ENCODE measurements around the gene ZFAND6.

Gene ZFAND6

DNA sequence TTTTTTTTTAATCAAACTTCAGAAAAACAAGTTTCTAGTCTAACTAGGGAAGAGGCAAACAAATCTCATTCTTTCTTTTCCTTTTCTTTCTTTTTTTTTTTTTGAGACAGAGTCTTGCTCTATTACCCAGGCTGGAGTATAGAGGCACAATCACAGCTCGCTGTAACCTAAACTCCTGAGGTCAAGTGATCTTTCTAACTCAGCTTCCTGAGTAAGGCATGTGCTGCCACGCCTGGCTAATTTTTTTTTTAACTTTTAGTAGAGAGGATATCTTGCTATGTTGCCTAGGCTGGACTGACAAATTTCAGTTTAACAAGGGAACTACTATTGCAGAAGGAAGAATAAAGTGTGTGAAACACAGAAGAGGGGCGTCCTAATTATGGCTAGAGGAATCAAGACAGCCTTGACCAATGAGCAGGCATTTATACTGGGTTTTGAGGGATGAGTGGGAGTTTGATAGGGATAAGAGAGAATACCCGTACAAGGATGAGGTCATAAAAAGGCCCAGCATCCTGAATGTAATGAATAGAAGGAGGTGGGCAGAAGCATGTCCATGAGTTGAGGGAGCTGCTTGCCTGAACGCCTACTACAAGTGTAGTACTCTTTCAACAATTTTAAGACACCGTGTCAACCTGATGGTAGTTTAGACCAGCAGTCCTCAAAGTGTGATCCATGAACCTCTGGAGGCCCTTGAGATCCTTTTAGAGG is 6.7 kb upstream of the ZFAND6 start:
- DNase-seq (ENCODE audit: low spot score) = no peak

DNA sequence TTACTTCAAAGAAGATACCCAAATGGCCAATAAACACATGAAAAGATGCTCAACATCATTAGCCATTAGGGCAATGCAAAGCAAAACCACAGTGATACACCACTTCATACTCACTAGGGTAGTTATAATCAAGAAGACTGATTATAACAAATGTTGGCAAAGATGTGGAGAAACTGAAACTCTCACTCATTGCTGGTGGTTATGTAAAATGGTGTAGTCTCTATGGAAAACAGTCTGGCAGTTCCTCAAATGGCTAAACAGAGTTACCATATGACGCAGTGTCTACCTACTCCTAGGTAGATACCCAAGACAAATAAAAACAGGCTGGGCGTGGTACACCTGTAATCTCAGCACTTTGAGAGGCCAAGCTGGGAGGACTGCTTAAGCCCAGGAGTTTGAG is 3.5 kb upstream of the ZFAND6 start:
- DNase-seq (ENCODE audit: low spot score) = no peak

DNA sequence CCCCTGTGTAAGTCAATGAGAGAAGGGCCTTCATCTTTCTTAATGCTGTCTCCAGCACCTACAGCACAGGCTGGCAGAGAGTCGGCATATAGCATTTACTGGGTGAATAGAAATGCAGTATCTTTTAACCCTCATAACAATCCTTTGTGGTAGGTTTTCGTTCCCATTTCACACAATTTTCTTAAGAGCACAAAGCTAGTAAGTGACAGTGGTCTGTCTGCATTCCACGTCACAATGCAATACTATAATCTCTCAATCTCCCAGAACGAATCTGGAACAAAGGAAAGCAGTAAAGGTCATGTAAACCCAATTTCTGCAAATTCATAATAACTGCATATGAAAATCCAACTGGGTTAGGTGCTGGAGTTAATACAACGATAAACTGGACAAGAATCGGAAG is 1.4 kb upstream of the ZFAND6 start:
- no peak for DNase-seq (ENCODE audit: low spot score)

DNA sequence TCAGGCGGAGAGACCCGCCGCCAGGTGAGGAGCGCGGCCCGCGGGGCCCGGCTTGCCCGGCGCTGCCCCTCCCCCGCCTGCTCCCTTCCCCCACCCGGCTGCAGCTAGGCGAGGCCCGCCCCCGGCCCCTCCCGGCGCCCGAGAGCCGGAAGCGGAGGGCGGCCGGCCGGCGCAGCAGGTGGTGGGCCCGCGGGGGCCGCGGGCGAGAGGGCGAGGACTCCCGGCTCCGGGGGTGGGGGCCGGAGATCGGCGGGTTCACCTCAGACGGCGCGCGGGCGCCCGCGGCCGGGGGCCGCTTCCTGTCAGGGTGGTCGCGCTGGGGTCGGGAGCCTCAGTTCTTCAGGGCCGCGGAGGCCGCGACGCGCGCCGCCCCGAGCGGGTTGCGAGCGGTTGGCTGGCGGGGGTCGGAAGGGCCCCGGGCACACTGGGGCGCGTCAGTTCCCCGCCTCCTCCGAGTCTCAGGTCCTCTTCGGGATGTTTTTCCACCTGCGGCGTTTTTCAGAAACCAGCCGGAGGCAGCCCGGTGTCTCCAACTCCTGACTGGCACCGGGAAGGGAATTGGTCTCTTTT is 395 bp downstream of the ZFAND6 start:
- peak; percentile 69 for DNase-seq (ENCODE audit: low spot score)

DNA sequence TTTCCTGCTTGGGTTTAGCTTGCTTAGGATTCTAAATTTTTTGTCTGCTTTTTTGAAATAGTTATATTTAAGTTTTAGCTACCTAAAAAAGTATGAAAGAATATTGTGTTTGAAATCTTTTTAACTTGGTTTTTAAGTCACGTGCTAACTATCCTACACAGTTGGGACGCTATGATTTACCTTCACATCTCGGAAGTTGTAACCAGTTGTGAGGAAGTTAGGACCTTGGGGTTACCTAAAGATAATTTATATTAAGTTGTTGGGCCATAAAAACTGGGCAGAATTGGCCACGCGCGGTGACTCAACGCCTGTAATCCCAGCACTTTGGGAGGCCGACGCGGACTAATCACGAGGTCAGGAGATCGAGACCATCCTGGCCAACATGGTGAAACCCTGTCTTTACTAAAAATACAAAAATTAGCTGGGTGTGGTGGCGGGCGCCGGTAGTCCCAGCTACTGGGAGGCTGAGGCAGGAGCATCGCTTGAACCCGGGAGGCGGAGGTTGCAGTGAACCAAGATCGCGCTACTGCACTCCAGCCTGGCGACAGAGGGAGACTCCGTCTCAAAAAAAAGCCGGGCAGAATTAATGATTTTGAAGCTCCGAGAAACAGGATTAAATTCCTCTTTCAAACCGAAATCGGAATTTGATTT is 1.0 kb downstream of the ZFAND6 start:
- DNase-seq (ENCODE audit: low spot score) = peak; percentile 72

DNA sequence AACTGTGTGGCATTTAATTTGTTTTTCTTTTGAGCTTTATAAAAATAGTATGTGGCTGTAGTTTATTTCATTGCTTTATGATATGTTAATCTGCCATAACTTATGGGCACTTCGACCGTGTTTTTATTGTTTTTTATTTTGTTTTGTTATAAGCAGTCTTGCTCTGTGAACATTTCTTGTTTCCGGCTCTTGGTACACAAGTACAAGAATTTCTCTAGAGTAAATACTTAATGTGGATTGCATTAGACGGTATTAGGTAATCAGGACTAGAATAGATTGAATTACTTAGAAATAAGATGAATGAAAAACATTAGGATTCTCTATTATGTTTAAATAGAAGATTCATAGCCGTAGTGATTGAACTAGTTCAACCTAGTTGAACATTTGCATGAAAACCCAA is 2.1 kb downstream of the ZFAND6 start:
- DNase-seq (ENCODE audit: low spot score) = no peak

DNA sequence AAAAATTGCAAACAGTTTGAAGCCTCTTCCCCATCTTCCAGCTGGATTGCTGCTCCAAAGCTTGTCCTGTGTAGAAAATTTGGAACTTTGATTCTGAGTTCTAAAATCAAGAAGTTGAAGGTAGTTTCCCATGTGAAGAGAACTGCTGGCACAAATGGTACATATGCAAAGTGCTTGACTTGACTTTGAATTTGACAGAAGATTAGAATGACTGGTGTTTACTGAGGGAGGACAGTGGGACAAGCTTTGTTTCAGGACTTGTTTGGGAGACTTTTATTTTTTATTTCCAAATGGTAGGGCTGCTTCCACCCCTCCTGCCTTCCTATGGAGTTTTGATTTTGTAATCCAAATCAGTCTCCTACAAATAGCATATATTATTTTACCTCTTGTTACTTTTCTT is 7.4 kb downstream of the ZFAND6 start:
- no peak for DNase-seq (ENCODE audit: low spot score)

DNA sequence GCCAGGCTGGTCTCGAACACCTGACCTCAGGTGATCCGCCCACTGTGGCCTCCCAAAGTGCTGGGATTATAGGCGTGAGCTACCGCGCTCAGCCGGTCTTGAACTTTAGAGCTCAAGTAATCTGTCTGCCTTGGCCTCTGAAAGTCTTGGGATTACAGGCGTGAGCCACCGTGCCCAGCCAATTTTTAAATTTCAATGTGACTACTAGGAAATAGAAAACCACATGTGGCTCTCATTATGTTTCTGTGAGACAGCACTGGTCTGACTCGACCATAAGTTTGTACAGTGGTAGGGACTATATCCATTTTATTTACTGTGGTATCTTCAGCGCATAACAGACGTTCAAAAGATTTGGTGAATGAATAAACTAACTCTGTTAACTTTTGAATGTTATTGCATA is 9.1 kb downstream of the ZFAND6 start:
- DNase-seq (ENCODE audit: low spot score) = no peak

DNA sequence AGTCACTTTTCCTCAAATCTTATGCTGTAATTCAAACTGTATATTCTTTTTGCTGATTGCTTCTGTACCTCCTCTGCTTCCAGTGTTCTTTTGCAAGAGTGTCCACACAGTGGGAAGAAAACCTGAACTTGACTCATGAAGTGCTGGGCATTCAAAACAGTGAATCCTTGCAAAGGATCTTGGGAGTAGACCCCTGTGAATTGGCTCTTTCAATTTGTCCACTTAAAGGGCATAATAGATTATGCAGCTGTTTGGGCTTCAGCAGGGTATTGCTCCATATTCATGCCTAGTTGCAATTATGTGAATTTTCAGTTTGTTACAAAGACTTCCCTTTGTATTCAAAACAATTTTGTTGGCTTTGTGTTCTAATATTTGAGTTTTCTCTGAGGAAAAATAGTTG is 11.4 kb downstream of the ZFAND6 start:
- no peak for DNase-seq (ENCODE audit: low spot score)

DNA sequence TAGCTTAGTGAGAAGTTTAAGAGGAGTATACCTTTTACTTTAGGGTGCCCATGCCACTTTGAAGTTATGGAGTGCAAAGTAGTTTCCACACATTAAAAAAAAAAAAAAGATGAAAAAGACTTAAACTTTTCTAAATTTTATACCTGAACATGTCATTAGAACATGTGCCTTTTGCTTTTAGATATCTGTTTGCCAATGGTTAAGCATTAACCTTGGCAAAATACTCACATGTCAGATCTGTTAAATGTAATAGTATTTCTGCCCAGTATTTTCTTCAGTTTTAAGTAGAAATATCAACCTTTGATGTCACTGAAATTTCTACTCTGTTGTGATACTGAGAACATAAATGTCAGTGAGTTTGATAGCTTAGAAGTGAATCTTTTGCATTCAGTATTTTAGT is 12.2 kb downstream of the ZFAND6 start:
- DNase-seq (ENCODE audit: low spot score) = no peak

DNA sequence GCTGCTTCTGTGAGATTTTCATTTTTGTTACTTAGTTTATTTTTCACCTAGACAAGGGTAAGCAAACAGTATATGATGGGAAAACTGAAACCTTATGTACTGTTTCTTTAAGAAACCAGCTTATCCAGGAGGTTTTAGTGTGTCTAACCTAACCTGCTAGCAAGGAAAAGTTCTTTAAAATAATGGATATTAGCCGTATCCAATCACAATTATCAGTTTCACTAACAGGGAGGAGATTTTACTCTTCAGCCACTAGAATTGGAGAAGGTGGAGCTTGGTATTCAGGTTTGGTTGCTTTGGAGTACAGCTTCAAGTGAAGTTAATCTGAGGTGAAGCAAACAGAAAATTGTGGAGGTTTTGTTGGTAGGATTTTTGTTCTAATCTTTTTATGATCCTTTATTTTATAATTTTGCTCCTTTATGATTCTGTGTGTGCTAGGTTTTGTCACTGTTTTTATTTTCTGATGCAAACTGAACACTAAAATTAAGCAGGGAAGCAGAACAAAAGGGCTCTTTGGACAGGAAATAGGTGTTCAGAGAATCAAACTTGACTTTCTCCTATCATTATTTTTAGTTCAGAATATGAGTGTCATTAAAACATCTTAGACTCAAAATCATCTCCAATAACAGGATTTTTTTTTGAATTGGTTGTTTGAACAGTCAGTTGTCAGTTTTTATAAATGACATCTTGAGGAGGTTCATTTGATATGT is 13.0 kb downstream of the ZFAND6 start:
- peak; percentile 93 for DNase-seq (ENCODE audit: low spot score)

DNA sequence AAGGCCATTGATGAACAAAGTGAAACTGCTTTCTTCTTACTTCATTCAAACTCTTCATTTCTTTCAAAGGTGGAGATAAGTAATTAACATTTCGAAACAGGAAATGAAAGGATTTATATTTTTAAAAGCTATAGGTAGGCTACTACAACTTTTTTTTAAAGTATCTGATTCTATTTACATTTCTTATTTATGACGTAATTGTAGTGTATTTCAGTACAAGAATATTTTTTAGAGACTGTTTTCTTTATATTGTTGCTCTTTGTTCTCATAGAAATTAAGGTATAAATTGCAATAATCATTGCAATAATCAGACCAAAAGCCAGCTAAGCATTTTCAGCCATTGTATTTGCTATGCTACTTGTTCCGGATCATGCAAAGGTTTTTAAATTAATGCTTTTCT is 13.7 kb downstream of the ZFAND6 start:
- no peak for DNase-seq (ENCODE audit: low spot score)

DNA sequence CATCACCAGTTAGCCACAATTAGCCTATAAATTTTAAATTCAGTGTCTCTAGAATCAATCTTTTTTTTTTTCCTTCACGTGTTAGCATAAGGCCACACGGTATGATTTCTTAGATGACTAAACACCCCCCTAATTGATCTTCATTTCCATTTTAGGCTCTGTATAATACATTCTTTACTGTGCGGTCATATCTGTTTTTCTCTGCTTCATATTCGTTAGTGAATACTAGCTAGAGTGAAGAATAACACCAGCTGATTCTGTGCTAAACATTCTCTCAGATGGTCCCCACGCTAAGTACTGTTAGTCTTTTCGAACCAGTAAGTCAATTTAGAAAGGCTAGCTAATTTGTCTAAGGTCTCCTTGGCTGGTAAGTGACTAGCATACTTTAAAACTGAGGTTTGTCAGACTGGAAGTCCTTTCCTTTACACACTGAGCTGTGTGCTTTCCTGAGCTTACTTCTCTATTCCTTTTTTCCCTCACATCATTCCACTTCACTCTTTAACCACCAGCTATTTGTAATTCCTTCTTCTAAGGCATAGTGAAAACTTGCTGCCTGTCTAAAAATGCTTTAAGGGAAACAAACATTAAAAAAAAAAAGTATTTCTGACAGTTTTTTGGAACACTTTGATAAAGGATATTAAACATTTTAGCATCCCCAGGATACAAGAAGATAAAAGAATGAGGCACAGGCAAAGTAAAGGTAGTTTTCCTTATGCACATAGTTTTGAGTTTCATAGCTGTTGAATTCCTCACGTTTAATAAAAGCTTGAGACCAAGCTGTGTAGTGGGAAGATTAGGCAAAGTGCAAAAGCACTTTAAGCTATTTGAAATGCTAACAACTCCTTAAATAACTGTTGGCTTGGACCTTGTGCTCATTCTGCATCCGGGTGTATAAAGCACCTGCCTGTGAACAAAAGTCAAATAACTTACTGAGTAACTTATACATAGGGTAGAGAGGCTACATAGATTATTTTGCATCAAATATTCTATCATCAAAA is 17.1 kb downstream of the ZFAND6 start:
- DNase-seq (ENCODE audit: low spot score) = no peak

DNA sequence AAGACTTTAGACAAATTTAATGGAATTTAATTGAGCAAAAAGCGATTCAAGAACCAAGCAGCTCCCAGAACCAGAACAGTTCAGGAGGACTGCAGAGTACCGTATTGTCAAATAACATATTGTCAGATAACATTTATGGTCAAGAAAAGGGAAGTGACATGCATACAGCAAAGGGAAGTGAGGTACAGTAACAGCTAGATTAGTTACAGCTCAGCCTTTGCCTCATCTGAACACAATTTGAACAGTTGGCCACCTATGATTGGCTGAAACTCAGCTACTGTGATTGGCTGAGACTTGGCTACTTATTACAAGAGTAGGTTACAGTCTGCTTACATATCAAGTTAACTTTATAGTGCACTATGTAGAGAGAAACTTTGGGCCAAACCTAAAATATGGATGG is 21.9 kb downstream of the ZFAND6 start:
- no peak for DNase-seq (ENCODE audit: low spot score)

DNA sequence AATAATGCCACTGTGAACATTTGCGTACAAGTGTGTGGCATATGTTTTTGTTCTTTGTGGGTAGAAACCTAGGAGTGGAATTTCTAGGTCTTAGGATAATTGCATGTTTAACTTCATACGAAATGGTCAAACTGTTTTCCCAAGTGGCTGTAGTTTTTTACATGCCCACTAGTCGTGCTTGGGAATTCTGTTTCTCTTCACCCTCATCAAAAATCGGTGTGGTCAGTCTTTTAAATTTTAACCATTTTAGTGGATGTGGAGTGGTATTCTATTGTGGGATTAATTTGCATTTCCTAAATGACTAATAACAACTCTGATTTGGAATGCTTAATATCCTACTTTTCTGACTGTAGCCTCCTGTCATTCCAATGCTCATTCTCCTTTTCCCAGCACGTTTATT is 27.6 kb downstream of the ZFAND6 start:
- no peak for DNase-seq (ENCODE audit: low spot score)

DNA sequence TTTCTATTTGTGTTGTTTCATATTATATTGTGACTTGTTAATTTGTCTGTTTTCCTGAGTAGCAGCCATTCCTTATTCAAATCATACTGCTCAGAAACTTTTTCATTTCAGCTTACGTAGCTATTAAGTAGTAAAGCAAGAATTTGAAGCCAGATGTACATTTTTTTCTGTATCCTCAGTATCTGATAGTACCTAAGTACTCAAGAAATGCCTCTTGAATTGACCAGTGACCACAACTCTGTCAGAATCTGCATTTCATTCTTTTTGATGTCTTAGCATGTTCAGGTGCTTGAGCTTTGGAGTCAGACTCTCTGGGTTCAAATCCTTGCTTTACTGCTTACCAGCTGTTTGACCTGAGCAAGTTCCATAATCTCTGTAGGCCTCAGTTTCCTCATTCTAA is 30.6 kb downstream of the ZFAND6 start:
- DNase-seq (ENCODE audit: low spot score) = no peak

DNA sequence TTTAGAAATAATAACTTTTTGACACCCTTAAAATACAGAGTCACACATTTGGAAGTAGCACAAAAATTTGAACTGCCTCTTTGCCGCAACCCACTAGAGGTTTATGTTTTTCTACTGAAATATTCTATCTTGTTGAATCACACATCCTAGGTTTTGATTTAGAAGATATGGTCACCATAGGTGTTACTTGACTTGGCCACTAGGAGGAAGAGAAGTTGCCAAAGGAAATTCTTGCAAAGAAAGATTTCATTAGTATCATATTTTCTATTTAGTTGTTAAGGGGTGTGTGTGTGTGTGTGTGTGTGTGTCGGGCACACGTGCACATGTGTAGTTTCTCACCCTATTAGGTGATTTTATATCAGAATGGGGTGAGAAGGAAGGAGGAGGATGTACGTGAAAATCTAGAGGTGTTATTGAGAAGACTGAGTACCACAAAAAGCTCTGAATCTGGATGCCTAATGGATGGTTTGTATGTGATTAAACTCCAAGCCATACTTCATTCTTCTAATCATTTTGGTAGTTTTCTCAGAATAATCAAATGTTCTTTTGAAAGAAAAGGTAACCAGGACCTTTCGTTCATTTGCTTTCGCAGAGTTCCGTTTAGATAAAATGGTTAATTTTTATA is 31.5 kb downstream of the ZFAND6 start:
- DNase-seq (ENCODE audit: low spot score) = no peak

DNA sequence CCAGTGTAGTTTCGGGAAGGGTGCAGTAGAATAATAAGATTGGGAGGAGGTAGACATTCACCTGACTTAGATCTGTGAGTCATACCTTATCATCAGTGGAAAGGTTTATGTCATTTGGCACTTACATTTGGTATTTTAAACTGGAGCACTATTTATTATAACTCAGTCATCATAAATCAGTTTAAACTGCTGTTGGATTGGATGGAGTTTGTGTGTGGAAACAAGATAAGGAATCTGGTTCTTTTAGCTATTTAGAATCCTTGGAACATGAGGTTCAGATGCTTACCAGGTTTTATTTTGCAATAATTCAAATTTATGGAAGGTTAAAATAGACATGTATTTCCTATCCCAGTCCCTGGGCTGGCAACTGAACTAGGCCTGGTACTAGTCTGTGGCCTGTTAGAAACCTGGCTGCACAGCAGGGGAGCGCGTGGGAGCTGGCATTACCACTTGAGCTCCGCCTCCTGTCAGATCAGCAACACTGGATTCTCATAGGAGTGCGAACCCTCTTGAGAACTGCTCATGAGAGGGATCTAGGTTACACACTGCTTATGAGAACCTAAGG is 34.5 kb downstream of the ZFAND6 start:
- peak; percentile 36 for DNase-seq (ENCODE audit: low spot score)

DNA sequence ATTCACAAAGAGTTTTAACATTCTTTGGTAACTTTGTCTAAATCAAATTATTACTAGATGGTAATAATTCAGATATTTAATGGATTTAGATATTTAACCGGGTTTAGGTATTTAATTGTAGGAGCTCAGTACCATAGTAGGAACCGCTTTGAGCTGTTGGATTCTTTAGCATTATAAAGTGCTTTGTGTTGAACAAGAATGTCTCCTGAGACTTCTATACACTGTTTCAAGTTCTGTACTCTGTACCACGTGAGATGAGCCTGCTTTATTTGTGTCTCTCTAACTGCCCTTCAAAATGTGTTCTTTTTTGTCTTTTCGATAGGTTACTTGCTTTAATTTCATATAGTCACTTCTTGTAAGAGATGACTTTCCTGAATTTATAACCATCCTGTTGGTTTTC is 36.0 kb downstream of the ZFAND6 start:
- DNase-seq (ENCODE audit: low spot score) = no peak

DNA sequence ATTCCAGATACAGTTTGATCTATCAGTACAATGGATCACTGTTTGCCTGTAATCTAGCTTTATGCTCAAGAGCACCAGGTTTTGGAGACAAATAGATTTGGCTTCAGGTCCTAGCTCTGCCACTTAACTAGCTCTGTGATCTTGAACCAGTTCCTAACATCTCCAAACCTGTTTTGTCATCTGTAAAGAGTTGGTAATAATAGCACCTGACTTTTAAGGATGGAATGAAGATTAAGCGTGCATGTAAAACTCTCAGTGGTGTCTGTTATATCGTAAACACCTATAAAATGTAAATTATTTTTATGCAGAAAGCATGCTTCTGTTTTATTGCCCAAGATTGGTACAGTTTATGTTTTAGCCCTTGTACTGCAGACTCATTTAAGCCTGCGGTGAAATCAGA is 36.5 kb downstream of the ZFAND6 start:
- no peak for DNase-seq (ENCODE audit: low spot score)

DNA sequence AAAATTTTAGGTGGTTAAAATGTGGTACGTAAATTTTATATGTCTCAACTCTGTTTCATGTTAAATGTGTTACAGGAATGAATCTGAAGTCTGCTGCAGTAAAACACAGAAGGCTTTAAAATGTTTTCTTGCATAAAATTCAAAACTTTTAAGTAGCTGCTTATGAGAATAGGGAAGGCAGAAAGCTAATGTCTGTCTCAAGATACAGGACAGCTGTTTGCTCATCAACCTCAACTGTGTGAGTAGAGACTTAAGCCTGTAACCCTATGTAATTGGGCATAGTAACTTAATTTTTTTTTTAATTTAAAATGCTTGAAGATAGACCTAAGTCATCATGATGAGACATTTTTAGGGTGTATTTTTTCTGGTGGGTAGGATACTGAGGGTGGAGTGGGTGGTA is 38.9 kb downstream of the ZFAND6 start:
- DNase-seq (ENCODE audit: low spot score) = no peak

All from LoVo (cell line).